GM21786 (cell line): ENCODE data around the gene HRH2.

Experiments
- ATAC-seq: cut with Tn5 transposase; IDR thresholded peaks from one replicate; pipeline ENCODE4 v1.9.1; 2021; ENCODE audit not compliant: unreplicated experiment

The HRH2 gene

GRCh38 chr5:175690586-175690985 lies 32.7 kb downstream of the HRH2 start:
- ATAC-seq, result no peak

- no peak for ATAC-seq
Observed at GRCh38 chr5:175691761-175692160, 33.9 kb downstream of the HRH2 start.

GRCh38 chr5:175692235-175692995 lies 34.5 kb downstream of the HRH2 start:
- no peak for ATAC-seq

- ATAC-seq, result no peak
Observed at GRCh38 chr5:175692996-175693710, 35.3 kb downstream of the HRH2 start.

GRCh38 chr5:175693741-175694140 lies 35.9 kb downstream of the HRH2 start:
- ATAC-seq, result no peak

GRCh38 chr5:175694371-175695160 lies 36.7 kb downstream of the HRH2 start:
- no peak for ATAC-seq

- ATAC-seq, result no peak
Observed at GRCh38 chr5:175695161-175696126, 37.6 kb downstream of the HRH2 start.

GRCh38 chr5:175696139-175696854 lies 38.4 kb downstream of the HRH2 start:
- ATAC-seq, result no peak

- ATAC-seq, result no peak
Observed at GRCh38 chr5:175696855-175697198, 39.0 kb downstream of the HRH2 start.

GRCh38 chr5:175697846-175698245 lies 40.0 kb downstream of the HRH2 start:
- no peak for ATAC-seq

GRCh38 chr5:175698401-175699115 lies 40.7 kb downstream of the HRH2 start:
- no peak for ATAC-seq

GRCh38 chr5:175700991-175701390 lies 43.1 kb downstream of the HRH2 start:
- no peak for ATAC-seq

GRCh38 chr5:175701797-175702196 lies 43.9 kb downstream of the HRH2 start:
- ATAC-seq, result no peak

GRCh38 chr5:175706499-175706898 lies 48.6 kb downstream of the HRH2 start:
- no peak for ATAC-seq

GRCh38 chr5:175707751-175708375 lies 50.0 kb downstream of the HRH2 start:
- no peak for ATAC-seq

- no peak for ATAC-seq
Observed at GRCh38 chr5:175709276-175709781, 51.5 kb downstream of the HRH2 start.

- ATAC-seq, result no peak
Observed at GRCh38 chr5:175710326-175710725, 52.5 kb downstream of the HRH2 start.

GRCh38 chr5:175711031-175711430 lies 53.2 kb downstream of the HRH2 start:
- no peak for ATAC-seq
